ENCODE results near the gene RIBC2. TPM values are rescaled to one million over a fixed set of nuclear protein-coding genes. Genes with fewer than 3 reads are reported as not detected.

The RIBC2 gene
- total and polyA plus RNA-seq, 2 of the 4 experiments (the other 2 are of a cell fraction) = 0.29 to 0.36 TPM

DNA sequence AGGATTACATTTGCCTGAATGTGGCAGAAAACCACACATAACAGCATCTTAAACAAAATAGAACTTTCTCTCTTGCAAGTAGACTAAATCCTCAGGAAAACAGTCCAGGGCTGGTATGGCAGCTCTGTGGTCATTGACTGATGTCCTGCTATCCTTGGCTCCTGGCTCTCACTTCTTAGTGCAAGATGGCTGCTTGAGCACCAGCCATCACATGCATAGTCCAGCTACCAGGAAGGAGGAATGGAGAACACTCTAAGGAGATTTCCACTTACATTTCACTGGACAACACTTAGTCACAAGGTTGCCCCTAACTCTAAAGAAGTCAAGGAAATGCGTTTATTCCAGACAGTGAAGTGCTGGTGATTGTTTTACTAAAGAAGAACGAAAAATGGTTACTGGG lies 13.6 kb downstream of the RIBC2 start:
- no peak overlapping the region for H3K27ac ChIP-seq (ENCODE audit: insufficient read depth, low read length)
- H3K79me1 ChIP-seq (ENCODE audit: low read depth in 1 of 2, low read length in 2 of 2) = no peaks in the 10 kb centered on the region
- DNase-seq (no peak), ATAC-seq (ENCODE audit: low read depth) (no peak)
- H3K4me3 ChIP-seq (ENCODE audit: insufficient read depth, low read depth, low read length) = no peak overlapping the region
- peaks cover 19% of the 10 kb centered on the region; the same call in 1 of the 2 replicates for H3K27me3 ChIP-seq (ENCODE audit: control insufficient read depth, insufficient read depth, low read length)
- no peaks in the 10 kb centered on the region for H3K9me1 ChIP-seq (ENCODE audit: insufficient read depth, low read length)
- H4K5ac ChIP-seq (ENCODE audit: low read depth, low read length) = no peak overlapping the region
- ChIA-PET POLR2A (ENCODE audit: unreplicated experiment) (no interaction called here), CTCF (interaction anchor here (0.5 kb wide), 1 partner anchor 84 kb away, joined by 3 read pairs; no protein-coding TSS in a partner anchor)
- no peaks in the 10 kb centered on the region for H3K36me3 ChIP-seq (ENCODE audit: control insufficient read depth, insufficient read depth, low read length)
- no peak overlapping the region for H3K18ac ChIP-seq (ENCODE audit: low read depth, low read length)
- no peak overlapping the region for H3K9ac ChIP-seq (ENCODE audit: low read depth, low read length)
- H3K4me2 ChIP-seq (ENCODE audit: low read depth, low read length) = no peak overlapping the region
- H2BK20ac ChIP-seq (ENCODE audit: low read depth, low read length) = no peak overlapping the region
- in situ Hi-C loops (cut with MboI; ENCODE audit: low sequenced_read_pairs) (no loop called here), intact Hi-C loops (cut with micrococcal nuclease) (no loop called here), dilution Hi-C loops (cut with HindIII; ENCODE audit: low sequenced_read_pairs, unreplicated experiment) (no loop called here)
- no peak overlapping the region for H2BK15ac ChIP-seq (ENCODE audit: low read depth, low read length)
- H3K4me1 ChIP-seq (ENCODE audit: control insufficient read depth, insufficient read depth, low read length) = no peaks in the 10 kb centered on the region
- H3K4ac ChIP-seq (ENCODE audit: low read depth, low read length) = no peak overlapping the region
- no peak overlapping the region for H2AK5ac ChIP-seq (ENCODE audit: low read depth, low read length)
- H4K91ac ChIP-seq (ENCODE audit: insufficient read depth, low read depth, low read length) = no peak overlapping the region
- peaks cover 3% of the 10 kb centered on the region for H3K9me3 ChIP-seq (ENCODE audit: control insufficient read depth, insufficient read depth, low read length)
- H2BK120ac ChIP-seq (ENCODE audit: low read depth, low read length) = no peak overlapping the region
- H2AFZ ChIP-seq (replicated peaks; ENCODE audit: low read length, poor library complexity) = no peak overlapping the region
- BruUV-seq (replicated peaks) = no TSS peak
- no CpG with 5 or more reads among the region's 2 CpGs for WGBS, 2 experiments (ENCODE audit: extremely low coverage in 2 of 2, insufficient read length in 1 of 2)
- H2BK5ac ChIP-seq (ENCODE audit: low read depth, low read length, poor library complexity, severe bottlenecking) = no peak overlapping the region
- no peak overlapping the region for H3K14ac ChIP-seq (replicated peaks; ENCODE audit: low read depth, low read length)
- H4K8ac ChIP-seq (ENCODE audit: low read depth in 2 of 2, low read length in 2 of 2) = no peak overlapping the region
- no peak overlapping the region for H2AK9ac ChIP-seq (replicated peaks; ENCODE audit: low read depth, low read length, poor library complexity)
- no peak for TF ChIP-seq NFE2L2 (IDR thresholded peaks at IDR 0.05; ENCODE audit: low read depth, low read length)
- peak; percentile 15 for TF ChIP-seq RCOR1 (IDR thresholded peaks at IDR 0.05; ENCODE audit: insufficient replicate concordance, low read length)
- TF ChIP-seq MAZ (IDR thresholded peaks at IDR 0.05; ENCODE audit: borderline replicate concordance, low read depth, low read length) = no peak
- TF ChIP-seq, protein P1, sequence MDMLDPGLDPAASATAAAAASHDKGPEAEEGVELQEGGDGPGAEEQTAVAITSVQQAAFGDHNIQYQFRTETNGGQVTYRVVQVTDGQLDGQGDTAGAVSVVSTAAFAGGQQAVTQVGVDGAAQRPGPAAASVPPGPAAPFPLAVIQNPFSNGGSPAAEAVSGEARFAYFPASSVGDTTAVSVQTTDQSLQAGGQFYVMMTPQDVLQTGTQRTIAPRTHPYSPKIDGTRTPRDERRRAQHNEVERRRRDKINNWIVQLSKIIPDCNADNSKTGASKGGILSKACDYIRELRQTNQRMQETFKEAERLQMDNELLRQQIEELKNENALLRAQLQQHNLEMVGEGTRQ (IDR thresholded peaks at IDR 0.05; ENCODE audit: low read depth, low read length) = no peak
- no peak for TF ChIP-seq MAFK (IDR thresholded peaks at IDR 0.05; ENCODE audit: low read depth, low read length)
- H3K56ac ChIP-seq (ENCODE audit: extremely low read depth, insufficient read depth, low read length) = no peak overlapping the region
- H4K20me1 ChIP-seq (ENCODE audit: insufficient read depth, low read length) = no peaks in the 10 kb centered on the region
- no peak overlapping the region for H3K23ac ChIP-seq (ENCODE audit: low read depth, low read length)

All from IMR-90 (cell line).